ENCODE data around the gene FOXN1.

GRCh38 chr17:28495635-28496034, 10.5 kb upstream of the FOXN1 start:
- TF ChIP-seq CTCF (IDR thresholded peaks at IDR 0.05) (no peak), POLR2AphosphoS5 (IDR thresholded peaks at IDR 0.05) (no peak)

Data from stomach (tissue), 4 donors.